Glutamatergic neuron (in vitro differentiated cells): ENCODE results near the gene CAMSAP2. TPM values are rescaled to one million over a fixed set of nuclear protein-coding genes. Genes with fewer than 3 reads are reported as not detected.

ENCODE experiments used
- DNase-seq: peaks from one replicate; pipeline ENCODE4 v3.0.0; 2022
- H3K27ac Mint-ChIP-seq: one replicate; pipeline ENCODE4 v1.8.0; 2020; ENCODE audit warnings: mild to moderate bottlenecking, mixed read lengths, inconsistent platforms; ENCODE audit not compliant: unreplicated experiment
- H3K27me3 Mint-ChIP-seq: one replicate; pipeline ENCODE4 v1.8.0; 2020; ENCODE audit warnings: mild to moderate bottlenecking, moderate library complexity, mixed read lengths, inconsistent platforms; ENCODE audit not compliant: unreplicated experiment
- H3K36me3 Mint-ChIP-seq: one replicate; pipeline ENCODE4 v1.8.0; 2020; ENCODE audit warnings: mild to moderate bottlenecking, mixed read lengths, inconsistent platforms; ENCODE audit not compliant: unreplicated experiment
- H3K4me1 Mint-ChIP-seq: one replicate; pipeline ENCODE4 v1.8.0; 2020; ENCODE audit warnings: mild to moderate bottlenecking, low read depth, mixed read lengths, inconsistent platforms; ENCODE audit not compliant: unreplicated experiment
- H3K4me3 Mint-ChIP-seq: one replicate; pipeline ENCODE4 v1.8.0; 2020; ENCODE audit warnings: mild to moderate bottlenecking, mixed read lengths, inconsistent platforms; ENCODE audit not compliant: unreplicated experiment
- H3K9me3 Mint-ChIP-seq: one replicate; pipeline ENCODE4 v1.8.0; 2020; ENCODE audit warnings: mild to moderate bottlenecking, moderate library complexity, mixed read lengths, inconsistent platforms; ENCODE audit not compliant: unreplicated experiment
- CTCF ChIP-seq: fragments of 200-600 bp; sonication (generic); IDR thresholded peaks from one replicate; pipeline ENCODE4 v1.5.0; 2021; ENCODE audit not compliant: partially characterized antibody, unreplicated experiment
- total RNA-seq: library from RNA; stranded (reverse); fragmentation: NEBNext Ultra II Directional; extraction: Animal tissue kit (Norgen Biotek cat#: 25700); gene quantifications from one replicate; pipeline ENCODE4 v1.2.1, GENCODE V29; 2021; ENCODE audit not compliant: unreplicated experiment

The CAMSAP2 gene
- total RNA-seq, 1 donor from 2014 or later: 51.1 TPM

- Mint-ChIP-seq H3K9me3 (no peaks in the 10 kb centered on the region), H3K36me3 (no peaks in the 10 kb centered on the region), H3K27ac (no peak overlapping the region), H3K27me3 (no peaks in the 10 kb centered on the region), H3K4me1 (no peaks in the 10 kb centered on the region), H3K4me3 (no peak overlapping the region)
- TF ChIP-seq CTCF: no peak
- DNase-seq: no peak
These were observed 15.0 kb downstream of the CAMSAP2 start for GRCh38 chr1:200753650-200754198.

- peaks cover 1% of the 10 kb centered on the region for H3K9me3 Mint-ChIP-seq
- no peak for TF ChIP-seq CTCF
- peaks cover 6% of the 10 kb centered on the region for H3K4me1 Mint-ChIP-seq
- H3K4me3 Mint-ChIP-seq: no peak overlapping the region
- no peak for DNase-seq
- no peaks in the 10 kb centered on the region for H3K36me3 Mint-ChIP-seq
- no peak overlapping the region for H3K27ac Mint-ChIP-seq
- H3K27me3 Mint-ChIP-seq: no peaks in the 10 kb centered on the region
These were observed 16.8 kb downstream of the CAMSAP2 start for GRCh38 chr1:200755456-200755855.

- no peak for TF ChIP-seq CTCF
- Mint-ChIP-seq H3K27ac (no peak overlapping the region), H3K36me3 (no peaks in the 10 kb centered on the region), H3K27me3 (no peaks in the 10 kb centered on the region), H3K4me3 (no peak overlapping the region), H3K9me3 (peaks cover 1% of the 10 kb centered on the region), H3K4me1 (peaks cover 6% of the 10 kb centered on the region)
- DNase-seq: no peak
These were observed 23.4 kb downstream of the CAMSAP2 start for GRCh38 chr1:200762089-200762488.

GRCh38 chr1:200767321-200767720, 28.6 kb downstream of the CAMSAP2 start:
- peaks cover 2% of the 10 kb centered on the region for H3K27me3 Mint-ChIP-seq
- no peaks in the 10 kb centered on the region for H3K9me3 Mint-ChIP-seq
- H3K27ac Mint-ChIP-seq: no peak overlapping the region
- H3K4me1 Mint-ChIP-seq: peaks cover 3% of the 10 kb centered on the region
- no peak for TF ChIP-seq CTCF
- no peak overlapping the region for H3K4me3 Mint-ChIP-seq
- H3K36me3 Mint-ChIP-seq: peaks cover 6% of the 10 kb centered on the region
- no peak for DNase-seq

GRCh38 chr1:200771625-200772555, 33.2 kb downstream of the CAMSAP2 start:
- H3K36me3 Mint-ChIP-seq: peaks cover 6% of the 10 kb centered on the region
- DNase-seq: no peak

More at GRCh38 chr1:200771625-200772555, 33.2 kb downstream of the CAMSAP2 start:
- peaks cover 8% of the 10 kb centered on the region for H3K4me1 Mint-ChIP-seq
- H3K27me3 Mint-ChIP-seq: peaks cover 5% of the 10 kb centered on the region
- no peak overlapping the region for H3K4me3 Mint-ChIP-seq
- TF ChIP-seq CTCF: no peak
- H3K9me3 Mint-ChIP-seq: peaks cover 2% of the 10 kb centered on the region
- H3K27ac Mint-ChIP-seq: no peak overlapping the region
